HEK293 (cell line): ENCODE results near the gene RNF10.
A peak's percentile ranks its signal among the peaks of the same experiment; 100 is the strongest.

ENCODE experiments used
- EGR2 ChIP-seq: fragments of 450-650 bp; formaldehyde crosslinking; IDR thresholded peaks from 2 replicates; pipeline ENCODE4 v1.5.1; 2016; ENCODE audit warnings: low read depth, missing biosample characterization, missing genetic modification characterization
- IKZF3 ChIP-seq: fragments of 450-650 bp; IDR thresholded peaks from 2 replicates; pipeline ENCODE4 v1.5.0; 2018; ENCODE audit warnings: missing biosample characterization, mild to moderate bottlenecking, missing genetic modification characterization, moderate library complexity
- MYNN ChIP-seq: fragments of 450-650 bp; formaldehyde crosslinking; IDR thresholded peaks from 2 replicates; pipeline ENCODE4 v1.5.1; 2016; ENCODE audit warnings: missing biosample characterization, missing genetic modification characterization, borderline replicate concordance
- SP2 ChIP-seq: fragments of 450-650 bp; formaldehyde crosslinking; IDR thresholded peaks from 2 replicates; pipeline ENCODE4 v1.5.1; 2016; ENCODE audit warnings: missing biosample characterization, missing genetic modification characterization
- ZIC2 ChIP-seq: fragments of 450-650 bp; formaldehyde crosslinking; IDR thresholded peaks from 2 replicates; pipeline ENCODE4 v1.5.1; 2016; ENCODE audit warnings: missing biosample characterization, missing genetic modification characterization
- ZNF114 ChIP-seq: fragments of 450-650 bp; formaldehyde crosslinking; IDR thresholded peaks from 2 replicates; pipeline ENCODE4 v1.5.0; 2017; ENCODE audit warnings: missing biosample characterization, missing genetic modification characterization
- ZNF121 ChIP-seq: fragments of 450-650 bp; formaldehyde crosslinking; IDR thresholded peaks from 2 replicates; pipeline ENCODE4 v1.5.1; 2016; ENCODE audit warnings: missing biosample characterization, missing genetic modification characterization
- ZNF341 ChIP-seq: fragments of 450-650 bp; formaldehyde crosslinking; IDR thresholded peaks from 2 replicates; pipeline ENCODE4; 2016; ENCODE audit warnings: low read depth, missing biosample characterization, missing genetic modification characterization
- ZNF558 ChIP-seq: fragments of 450-650 bp; formaldehyde crosslinking; IDR thresholded peaks from 2 replicates; pipeline ENCODE4 v1.5.1; 2016; ENCODE audit warnings: missing biosample characterization, missing genetic modification characterization
- ZNF561 ChIP-seq: fragments of 450-650 bp; IDR thresholded peaks from 2 replicates; pipeline ENCODE4 v1.5.1; 2018; ENCODE audit warnings: missing biosample characterization, missing genetic modification characterization, borderline replicate concordance
- ZNF654 ChIP-seq: fragments of 450-650 bp; formaldehyde crosslinking; IDR thresholded peaks from 2 replicates; pipeline ENCODE4 v1.5.1; 2016; ENCODE audit warnings: low read depth, missing biosample characterization, missing genetic modification characterization
- ZNF791 ChIP-seq: fragments of 450-650 bp; formaldehyde crosslinking; IDR thresholded peaks from 2 replicates; pipeline ENCODE4 v1.5.1; 2016; ENCODE audit warnings: missing biosample characterization, missing genetic modification characterization
- ZXDB ChIP-seq: fragments of 450-650 bp; formaldehyde crosslinking; IDR thresholded peaks from 2 replicates; pipeline ENCODE4 v1.5.1; 2016; ENCODE audit warnings: missing biosample characterization, missing genetic modification characterization
- TF ChIP-seq, protein P1 (sequence below): fragments of 450-650 bp; formaldehyde crosslinking; IDR thresholded peaks from 2 replicates; pipeline ENCODE4 v1.5.1; 2016; ENCODE audit warnings: missing biosample characterization, missing genetic modification characterization
- TF ChIP-seq, protein P2 (sequence below): fragments of 450-650 bp; formaldehyde crosslinking; IDR thresholded peaks from 2 replicates; pipeline ENCODE4 v1.5.1; 2016; ENCODE audit warnings: missing biosample characterization, missing genetic modification characterization
- TF ChIP-seq, protein P3 (sequence below): fragments of 450-650 bp; formaldehyde crosslinking; IDR thresholded peaks from 2 replicates; pipeline ENCODE4 v1.5.1; 2017; ENCODE audit warnings: missing biosample characterization, missing genetic modification characterization
- TF ChIP-seq, protein P4 (sequence below): fragments of 450-650 bp; formaldehyde crosslinking; IDR thresholded peaks from 2 replicates; pipeline ENCODE4 v1.5.1; 2017; ENCODE audit warnings: missing biosample characterization, missing genetic modification characterization
- TF ChIP-seq, protein P5 (sequence below): fragments of 450-650 bp; formaldehyde crosslinking; IDR thresholded peaks from 2 replicates; pipeline ENCODE4 v1.5.1; 2016; ENCODE audit warnings: missing biosample characterization, missing genetic modification characterization
- TF ChIP-seq, protein P6 (sequence below): fragments of 450-650 bp; formaldehyde crosslinking; IDR thresholded peaks from 2 replicates; pipeline ENCODE4 v1.5.1; 2016; ENCODE audit warnings: missing biosample characterization, missing genetic modification characterization
- TF ChIP-seq, protein P7 (sequence below): fragments of 450-650 bp; formaldehyde crosslinking; IDR thresholded peaks from 2 replicates; pipeline ENCODE4 v1.5.1; 2016; ENCODE audit warnings: missing biosample characterization, missing genetic modification characterization

The RNF10 gene

DNA sequence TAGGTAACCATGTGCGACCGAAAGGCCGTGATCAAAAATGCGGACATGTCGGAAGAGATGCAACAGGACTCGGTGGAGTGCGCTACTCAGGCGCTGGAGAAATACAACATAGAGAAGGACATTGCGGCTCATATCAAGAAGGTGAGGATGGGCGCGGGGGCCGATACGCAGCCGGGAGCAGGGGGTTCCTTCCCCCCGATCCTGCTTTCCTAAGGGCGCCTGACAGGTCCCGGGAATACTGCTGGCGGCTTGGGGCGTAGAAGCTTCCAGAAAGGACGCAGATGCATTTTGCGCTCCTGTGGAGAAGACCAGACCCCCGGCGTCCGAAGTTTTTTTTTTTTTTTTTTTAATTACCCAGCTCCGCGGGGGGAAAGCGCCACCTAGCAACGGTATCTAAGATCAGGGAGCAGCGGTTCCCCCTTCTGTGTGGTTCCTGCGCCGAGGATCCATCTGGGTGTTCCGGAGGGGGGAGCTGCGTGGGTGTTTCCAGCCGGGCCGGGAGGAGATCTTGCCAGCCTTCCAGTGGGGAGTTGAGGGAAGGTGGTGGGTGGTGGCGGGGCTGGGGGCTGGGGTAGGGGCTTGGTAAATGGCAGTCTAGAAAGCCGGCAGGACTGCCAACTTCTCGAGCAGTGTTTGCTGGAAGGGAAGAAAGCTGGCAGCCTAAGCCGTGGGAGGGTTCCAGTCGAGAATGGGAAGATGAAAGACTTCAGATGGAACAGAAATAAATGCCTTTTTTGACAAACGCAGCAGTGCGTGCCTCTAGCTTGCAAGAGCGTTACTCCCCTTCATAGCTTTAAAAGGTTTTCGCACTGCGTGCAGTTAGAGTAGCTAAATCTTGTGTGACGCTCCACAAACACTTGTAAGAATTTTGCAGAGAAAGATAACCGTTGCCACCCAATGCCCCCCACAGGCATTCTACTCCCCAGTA, 37.5 kb upstream of the RNF10 start (continued):
- TF ChIP-seq, protein P1, sequence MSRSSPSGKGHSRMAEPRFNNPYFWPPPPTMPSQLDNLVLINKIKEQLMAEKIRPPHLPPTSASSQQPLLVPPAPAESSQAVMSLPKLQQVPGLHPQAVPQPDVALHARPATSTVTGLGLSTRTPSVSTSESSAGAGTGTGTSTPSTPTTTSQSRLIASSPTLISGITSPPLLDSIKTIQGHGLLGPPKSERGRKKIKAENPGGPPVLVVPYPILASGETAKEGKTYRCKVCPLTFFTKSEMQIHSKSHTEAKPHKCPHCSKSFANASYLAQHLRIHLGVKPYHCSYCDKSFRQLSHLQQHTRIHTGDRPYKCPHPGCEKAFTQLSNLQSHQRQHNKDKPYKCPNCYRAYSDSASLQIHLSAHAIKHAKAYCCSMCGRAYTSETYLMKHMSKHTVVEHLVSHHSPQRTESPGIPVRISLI = peak; percentile 91
- TF ChIP-seq, protein P2, sequence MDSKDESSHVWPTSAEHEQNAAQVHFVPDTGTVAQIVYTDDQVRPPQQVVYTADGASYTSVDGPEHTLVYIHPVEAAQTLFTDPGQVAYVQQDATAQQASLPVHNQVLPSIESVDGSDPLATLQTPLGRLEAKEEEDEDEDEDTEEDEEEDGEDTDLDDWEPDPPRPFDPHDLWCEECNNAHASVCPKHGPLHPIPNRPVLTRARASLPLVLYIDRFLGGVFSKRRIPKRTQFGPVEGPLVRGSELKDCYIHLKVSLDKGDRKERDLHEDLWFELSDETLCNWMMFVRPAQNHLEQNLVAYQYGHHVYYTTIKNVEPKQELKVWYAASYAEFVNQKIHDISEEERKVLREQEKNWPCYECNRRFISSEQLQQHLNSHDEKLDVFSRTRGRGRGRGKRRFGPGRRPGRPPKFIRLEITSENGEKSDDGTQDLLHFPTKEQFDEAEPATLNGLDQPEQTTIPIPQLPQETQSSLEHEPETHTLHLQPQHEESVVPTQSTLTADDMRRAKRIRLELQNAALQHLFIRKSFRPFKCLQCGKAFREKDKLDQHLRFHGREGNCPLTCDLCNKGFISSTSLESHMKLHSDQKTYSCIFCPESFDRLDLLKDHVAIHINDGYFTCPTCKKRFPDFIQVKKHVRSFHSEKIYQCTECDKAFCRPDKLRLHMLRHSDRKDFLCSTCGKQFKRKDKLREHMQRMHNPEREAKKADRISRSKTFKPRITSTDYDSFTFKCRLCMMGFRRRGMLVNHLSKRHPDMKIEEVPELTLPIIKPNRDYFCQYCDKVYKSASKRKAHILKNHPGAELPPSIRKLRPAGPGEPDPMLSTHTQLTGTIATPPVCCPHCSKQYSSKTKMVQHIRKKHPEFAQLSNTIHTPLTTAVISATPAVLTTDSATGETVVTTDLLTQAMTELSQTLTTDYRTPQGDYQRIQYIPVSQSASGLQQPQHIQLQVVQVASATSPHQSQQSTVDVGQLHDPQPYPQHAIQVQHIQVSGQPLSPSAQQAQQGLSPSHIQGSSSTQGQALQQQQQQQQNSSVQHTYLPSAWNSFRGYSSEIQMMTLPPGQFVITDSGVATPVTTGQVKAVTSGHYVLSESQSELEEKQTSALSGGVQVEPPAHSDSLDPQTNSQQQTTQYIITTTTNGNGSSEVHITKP (tag by site-specific recombination) = peak; percentile 93
- TF ChIP-seq ZIC2 (tag by site-specific recombination) = peak; percentile 70
- TF ChIP-seq, protein P3, sequence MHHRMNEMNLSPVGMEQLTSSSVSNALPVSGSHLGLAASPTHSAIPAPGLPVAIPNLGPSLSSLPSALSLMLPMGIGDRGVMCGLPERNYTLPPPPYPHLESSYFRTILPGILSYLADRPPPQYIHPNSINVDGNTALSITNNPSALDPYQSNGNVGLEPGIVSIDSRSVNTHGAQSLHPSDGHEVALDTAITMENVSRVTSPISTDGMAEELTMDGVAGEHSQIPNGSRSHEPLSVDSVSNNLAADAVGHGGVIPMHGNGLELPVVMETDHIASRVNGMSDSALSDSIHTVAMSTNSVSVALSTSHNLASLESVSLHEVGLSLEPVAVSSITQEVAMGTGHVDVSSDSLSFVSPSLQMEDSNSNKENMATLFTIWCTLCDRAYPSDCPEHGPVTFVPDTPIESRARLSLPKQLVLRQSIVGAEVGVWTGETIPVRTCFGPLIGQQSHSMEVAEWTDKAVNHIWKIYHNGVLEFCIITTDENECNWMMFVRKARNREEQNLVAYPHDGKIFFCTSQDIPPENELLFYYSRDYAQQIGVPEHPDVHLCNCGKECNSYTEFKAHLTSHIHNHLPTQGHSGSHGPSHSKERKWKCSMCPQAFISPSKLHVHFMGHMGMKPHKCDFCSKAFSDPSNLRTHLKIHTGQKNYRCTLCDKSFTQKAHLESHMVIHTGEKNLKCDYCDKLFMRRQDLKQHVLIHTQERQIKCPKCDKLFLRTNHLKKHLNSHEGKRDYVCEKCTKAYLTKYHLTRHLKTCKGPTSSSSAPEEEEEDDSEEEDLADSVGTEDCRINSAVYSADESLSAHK (tag by site-specific recombination) = 0 out of 2 replicates have a peak, but pooled peaks have one; percentile 9
- peak; percentile 88 for TF ChIP-seq ZNF341 (tag by site-specific recombination)
- TF ChIP-seq ZNF114 = no peak
- TF ChIP-seq SP2 (tag by site-specific recombination) = peak; percentile 39; the same call in 1 of the 2 replicates
- 0 out of 2 replicates have a peak, but pooled peaks have one; percentile 15 for TF ChIP-seq MYNN (tag by site-specific recombination)
- peak; percentile 47 for TF ChIP-seq EGR2
- TF ChIP-seq, protein P4, sequence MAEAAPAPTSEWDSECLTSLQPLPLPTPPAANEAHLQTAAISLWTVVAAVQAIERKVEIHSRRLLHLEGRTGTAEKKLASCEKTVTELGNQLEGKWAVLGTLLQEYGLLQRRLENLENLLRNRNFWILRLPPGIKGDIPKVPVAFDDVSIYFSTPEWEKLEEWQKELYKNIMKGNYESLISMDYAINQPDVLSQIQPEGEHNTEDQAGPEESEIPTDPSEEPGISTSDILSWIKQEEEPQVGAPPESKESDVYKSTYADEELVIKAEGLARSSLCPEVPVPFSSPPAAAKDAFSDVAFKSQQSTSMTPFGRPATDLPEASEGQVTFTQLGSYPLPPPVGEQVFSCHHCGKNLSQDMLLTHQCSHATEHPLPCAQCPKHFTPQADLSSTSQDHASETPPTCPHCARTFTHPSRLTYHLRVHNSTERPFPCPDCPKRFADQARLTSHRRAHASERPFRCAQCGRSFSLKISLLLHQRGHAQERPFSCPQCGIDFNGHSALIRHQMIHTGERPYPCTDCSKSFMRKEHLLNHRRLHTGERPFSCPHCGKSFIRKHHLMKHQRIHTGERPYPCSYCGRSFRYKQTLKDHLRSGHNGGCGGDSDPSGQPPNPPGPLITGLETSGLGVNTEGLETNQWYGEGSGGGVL (tag by site-specific recombination) = peak; percentile 85
- peak; percentile 25; the same call in 1 of the 2 replicates for TF ChIP-seq ZXDB (tag by site-specific recombination)
- peak; percentile 30; the same call in 1 of the 2 replicates for TF ChIP-seq ZNF561 (tag by site-specific recombination)
- TF ChIP-seq ZNF791 (tag by site-specific recombination) = no peak
- TF ChIP-seq, protein P5, sequence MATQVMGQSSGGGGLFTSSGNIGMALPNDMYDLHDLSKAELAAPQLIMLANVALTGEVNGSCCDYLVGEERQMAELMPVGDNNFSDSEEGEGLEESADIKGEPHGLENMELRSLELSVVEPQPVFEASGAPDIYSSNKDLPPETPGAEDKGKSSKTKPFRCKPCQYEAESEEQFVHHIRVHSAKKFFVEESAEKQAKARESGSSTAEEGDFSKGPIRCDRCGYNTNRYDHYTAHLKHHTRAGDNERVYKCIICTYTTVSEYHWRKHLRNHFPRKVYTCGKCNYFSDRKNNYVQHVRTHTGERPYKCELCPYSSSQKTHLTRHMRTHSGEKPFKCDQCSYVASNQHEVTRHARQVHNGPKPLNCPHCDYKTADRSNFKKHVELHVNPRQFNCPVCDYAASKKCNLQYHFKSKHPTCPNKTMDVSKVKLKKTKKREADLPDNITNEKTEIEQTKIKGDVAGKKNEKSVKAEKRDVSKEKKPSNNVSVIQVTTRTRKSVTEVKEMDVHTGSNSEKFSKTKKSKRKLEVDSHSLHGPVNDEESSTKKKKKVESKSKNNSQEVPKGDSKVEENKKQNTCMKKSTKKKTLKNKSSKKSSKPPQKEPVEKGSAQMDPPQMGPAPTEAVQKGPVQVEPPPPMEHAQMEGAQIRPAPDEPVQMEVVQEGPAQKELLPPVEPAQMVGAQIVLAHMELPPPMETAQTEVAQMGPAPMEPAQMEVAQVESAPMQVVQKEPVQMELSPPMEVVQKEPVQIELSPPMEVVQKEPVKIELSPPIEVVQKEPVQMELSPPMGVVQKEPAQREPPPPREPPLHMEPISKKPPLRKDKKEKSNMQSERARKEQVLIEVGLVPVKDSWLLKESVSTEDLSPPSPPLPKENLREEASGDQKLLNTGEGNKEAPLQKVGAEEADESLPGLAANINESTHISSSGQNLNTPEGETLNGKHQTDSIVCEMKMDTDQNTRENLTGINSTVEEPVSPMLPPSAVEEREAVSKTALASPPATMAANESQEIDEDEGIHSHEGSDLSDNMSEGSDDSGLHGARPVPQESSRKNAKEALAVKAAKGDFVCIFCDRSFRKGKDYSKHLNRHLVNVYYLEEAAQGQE (tag by site-specific recombination) = no peak
- TF ChIP-seq, protein P6, sequence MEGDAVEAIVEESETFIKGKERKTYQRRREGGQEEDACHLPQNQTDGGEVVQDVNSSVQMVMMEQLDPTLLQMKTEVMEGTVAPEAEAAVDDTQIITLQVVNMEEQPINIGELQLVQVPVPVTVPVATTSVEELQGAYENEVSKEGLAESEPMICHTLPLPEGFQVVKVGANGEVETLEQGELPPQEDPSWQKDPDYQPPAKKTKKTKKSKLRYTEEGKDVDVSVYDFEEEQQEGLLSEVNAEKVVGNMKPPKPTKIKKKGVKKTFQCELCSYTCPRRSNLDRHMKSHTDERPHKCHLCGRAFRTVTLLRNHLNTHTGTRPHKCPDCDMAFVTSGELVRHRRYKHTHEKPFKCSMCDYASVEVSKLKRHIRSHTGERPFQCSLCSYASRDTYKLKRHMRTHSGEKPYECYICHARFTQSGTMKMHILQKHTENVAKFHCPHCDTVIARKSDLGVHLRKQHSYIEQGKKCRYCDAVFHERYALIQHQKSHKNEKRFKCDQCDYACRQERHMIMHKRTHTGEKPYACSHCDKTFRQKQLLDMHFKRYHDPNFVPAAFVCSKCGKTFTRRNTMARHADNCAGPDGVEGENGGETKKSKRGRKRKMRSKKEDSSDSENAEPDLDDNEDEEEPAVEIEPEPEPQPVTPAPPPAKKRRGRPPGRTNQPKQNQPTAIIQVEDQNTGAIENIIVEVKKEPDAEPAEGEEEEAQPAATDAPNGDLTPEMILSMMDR = peak; percentile 63
- TF ChIP-seq ZNF654 (tag by site-specific recombination) = peak; percentile 45
- TF ChIP-seq, protein P7, sequence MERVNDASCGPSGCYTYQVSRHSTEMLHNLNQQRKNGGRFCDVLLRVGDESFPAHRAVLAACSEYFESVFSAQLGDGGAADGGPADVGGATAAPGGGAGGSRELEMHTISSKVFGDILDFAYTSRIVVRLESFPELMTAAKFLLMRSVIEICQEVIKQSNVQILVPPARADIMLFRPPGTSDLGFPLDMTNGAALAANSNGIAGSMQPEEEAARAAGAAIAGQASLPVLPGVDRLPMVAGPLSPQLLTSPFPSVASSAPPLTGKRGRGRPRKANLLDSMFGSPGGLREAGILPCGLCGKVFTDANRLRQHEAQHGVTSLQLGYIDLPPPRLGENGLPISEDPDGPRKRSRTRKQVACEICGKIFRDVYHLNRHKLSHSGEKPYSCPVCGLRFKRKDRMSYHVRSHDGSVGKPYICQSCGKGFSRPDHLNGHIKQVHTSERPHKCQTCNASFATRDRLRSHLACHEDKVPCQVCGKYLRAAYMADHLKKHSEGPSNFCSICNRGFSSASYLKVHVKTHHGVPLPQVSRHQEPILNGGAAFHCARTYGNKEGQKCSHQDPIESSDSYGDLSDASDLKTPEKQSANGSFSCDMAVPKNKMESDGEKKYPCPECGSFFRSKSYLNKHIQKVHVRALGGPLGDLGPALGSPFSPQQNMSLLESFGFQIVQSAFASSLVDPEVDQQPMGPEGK (tag by site-specific recombination) = peak; percentile 76; the same call in 1 of the 2 replicates
- TF ChIP-seq IKZF3 = peak; percentile 6; the same call in 1 of the 2 replicates
- no peak for TF ChIP-seq ZNF121
- peak; percentile 34; the same call in 1 of the 2 replicates for TF ChIP-seq ZNF558 (tag by site-specific recombination)
